Stimulated activated naive CD8-positive, alpha-beta T cell treated with anti-CD3 and anti-CD28 coated beads, Interleukin-15, Interleukin-2, amounts not matched to agents 100 U/mL and 50 U/mL, for 24 hours (primary cell): ENCODE results near the gene SLC6A12.
"Not testable (repeated sequence)": the region's sequence is repeated elsewhere in the genome, so short reads cannot be mapped to it uniquely, and the experiment has no call there.

Experiments used
- ATAC-seq: fragments of 150-1000 bp; cut with Tn5 transposase; one replicate; pipeline ENCODE4 v1.10.0; 2021
- DNase-seq: peaks from one replicate; pipeline ENCODE4 v3.0.0; 2021

Gene SLC6A12

DNA sequence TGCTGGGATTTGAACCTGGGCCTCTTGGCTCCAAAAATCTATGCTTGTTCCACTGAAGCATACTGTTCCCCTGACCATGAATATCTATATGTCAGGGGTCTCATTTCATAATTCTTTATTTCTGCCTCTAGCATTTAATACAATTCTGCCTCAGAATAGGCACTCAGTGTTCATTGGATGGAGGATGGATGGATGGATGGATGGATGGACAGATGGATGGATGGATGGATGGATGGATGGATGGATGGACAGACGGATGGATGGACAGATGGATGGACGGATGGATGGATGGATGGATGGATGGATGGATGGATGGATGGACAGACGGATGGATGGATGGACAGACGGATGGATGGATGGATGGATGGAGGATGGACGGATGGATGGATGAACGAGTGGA is 3.1 kb upstream of the SLC6A12 start:
- not testable (repeated sequence) for ATAC-seq, DNase-seq

DNA sequence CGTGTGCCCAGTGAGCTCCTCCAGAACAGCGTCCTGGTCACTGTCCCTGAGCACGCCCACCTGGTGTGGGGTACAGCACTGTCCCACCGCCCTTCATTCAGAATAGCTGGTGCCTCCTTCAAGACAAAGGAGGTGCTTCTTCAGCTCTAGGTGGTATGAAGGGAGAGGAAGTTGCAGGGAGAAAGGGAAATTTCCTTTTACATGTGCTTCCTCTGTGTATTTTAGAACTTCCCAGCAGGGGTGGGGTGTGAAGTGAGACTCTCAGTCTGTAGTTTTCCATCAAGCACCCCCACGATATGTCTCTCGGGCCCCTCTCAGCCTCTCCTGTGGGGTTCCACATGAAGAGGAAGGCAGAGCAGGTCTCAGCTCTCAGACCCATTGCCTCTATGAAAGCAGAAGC is 1.2 kb upstream of the SLC6A12 start:
- ATAC-seq (no peak), DNase-seq (no peak)

- ATAC-seq (no peak), DNase-seq (no peak)
Measured at GRCh38 chr12:213527-213932, 427 bp downstream of the SLC6A12 start.

DNA sequence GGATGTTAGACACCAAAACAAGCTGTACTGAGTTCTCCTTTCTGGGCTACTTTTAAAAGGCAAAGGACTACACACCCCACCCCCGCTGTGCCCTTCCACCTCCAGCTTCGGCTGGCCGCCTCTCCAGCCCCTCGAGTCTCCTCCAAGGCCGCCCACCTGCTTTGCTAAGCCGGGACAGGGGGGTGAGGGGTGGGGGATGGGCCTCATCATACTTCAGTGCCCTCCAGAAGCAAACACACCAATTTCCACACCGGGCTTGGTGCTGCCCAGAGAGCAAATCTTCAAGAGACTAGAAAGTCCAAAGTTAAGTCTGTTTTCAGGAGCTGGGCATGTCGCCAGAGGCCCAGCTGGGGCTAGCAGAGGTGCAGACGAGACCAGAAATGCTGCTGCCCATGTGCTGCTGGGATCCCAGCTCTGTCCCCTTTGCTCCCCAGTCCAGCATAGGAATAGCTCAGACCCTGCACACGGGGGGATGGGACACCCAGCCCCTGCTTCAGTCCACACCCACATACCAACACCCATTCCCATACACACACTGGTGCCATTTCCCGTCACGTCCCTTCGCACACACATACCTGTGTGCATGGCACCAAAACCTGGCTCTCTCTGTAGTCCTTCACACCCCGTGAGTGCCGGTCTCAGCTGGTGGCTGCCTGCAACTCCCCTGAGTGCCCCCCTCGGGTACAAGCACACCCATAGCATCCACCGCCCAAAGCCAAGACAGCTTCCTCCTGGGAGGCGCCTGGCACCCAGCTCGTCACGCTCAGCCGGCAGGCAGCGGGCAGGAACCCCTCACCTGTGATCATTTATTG is 1.0 kb downstream of the SLC6A12 start:
- DNase-seq (no peak), ATAC-seq (no peak)

DNA sequence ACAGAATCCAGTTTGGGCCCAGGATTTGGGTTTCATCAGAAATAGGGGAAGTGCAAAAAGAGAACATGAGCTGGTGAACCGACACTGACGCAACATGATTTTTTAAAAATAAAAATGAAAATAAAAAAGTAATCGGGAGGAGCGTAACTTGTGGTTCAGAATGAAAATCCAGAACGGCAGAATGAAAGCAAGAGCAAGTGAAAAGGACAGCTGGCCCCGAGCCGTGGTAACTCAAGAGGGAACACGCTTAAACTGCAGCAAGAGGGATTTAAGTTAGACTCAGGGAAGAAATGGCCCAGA is 1.6 kb downstream of the SLC6A12 start:
- ATAC-seq: no peak
- DNase-seq: no peak

DNA sequence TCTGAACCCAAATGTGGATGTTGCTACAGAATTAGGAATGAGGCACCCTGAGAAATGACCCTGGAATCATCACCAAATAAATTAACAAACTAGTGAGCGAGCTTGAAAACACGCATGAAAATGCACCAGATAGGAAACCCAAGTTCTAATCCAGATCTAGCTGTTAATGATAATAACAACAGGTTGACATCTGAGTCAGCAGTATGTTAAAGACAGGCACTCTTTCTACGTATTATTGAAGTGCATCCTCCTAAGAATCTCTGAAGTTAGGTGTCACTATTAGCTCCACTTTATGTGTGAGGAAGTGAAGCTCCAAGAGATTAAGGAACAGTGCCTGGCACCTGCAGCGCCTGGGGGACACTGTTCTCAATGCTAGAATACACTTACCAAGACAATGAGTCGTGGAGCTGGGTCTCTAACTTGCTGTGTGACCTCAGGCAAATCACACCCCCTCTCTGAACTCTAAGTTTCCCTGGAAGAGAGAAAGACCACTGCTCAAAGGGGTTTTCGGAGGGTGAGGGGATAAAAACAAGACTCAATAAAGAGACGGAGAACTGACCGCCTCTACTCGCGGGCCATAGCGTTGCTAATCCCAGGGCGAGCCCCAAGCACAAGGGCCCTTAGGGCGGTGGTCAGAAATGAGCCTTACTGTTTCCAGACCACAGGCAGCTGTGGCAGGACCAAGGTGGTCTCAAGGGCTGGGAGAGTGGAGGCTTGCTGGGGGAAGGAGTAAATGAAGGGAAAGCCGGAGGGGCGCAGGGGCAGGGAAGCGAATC is 2.1 kb downstream of the SLC6A12 start:
- DNase-seq: no peak
- no peak for ATAC-seq

DNA sequence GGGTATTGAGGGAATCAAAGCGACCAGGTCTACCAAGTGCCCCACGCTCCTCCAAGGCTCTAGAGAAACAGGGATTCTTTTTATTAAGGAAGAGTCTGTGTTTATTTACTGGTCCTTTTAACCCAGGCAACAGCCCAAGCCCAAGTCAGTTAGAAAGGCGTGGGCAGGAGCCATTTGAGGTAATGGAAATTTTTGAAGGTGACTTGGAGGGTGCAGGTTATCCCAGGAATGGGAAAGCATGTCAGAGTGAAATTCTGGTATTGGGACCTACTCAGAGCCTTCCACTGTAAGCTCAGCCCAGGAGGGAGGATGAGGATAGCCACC is 2.9 kb downstream of the SLC6A12 start:
- no peak for DNase-seq
- no peak for ATAC-seq

DNA sequence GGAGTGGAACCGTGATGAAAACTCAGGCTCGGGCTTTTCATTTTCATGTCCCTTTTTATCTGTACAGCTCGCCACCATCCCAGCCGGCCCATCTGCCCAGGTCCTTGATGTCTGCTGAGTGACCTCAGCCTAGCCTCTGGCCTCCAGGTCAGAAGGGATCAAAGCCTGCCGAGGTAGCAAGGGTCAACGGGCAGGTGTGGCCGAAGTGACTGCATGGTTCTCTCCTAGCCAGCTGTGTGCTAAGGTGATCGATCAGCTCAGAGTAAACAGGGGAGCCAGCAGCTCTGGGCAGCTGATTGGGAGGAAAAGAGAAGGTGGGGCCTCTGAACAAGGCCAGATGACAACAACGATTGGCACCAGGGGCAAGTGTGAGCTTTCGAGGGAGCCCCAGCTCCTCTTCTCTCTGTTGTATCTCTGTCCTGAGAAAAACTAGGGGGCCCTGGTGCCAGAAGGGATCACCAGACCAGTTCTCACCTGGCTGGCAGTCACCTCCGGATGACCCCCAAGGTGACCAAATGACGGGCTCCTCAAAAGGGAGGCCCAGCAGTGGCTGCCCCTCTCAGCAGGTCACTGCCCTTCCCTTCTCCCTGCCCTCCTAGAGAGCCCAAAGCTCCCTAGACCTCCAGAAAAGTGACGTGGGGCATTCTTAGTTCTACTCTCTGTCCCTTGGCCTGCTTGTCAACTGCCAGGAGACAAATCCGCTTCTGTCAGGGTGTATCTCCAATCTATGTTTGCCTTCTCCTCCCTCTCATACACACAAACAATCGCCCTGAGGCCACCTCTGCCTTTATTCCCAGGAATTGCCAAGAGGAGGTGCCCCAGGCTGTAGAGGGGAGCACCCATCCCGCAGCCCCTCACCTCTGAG is 3.4 kb downstream of the SLC6A12 start:
- no peak for DNase-seq
- ATAC-seq: no peak

- DNase-seq (no peak), ATAC-seq (no peak)
Measured at GRCh38 chr12:209851-210250, 4.1 kb downstream of the SLC6A12 start.

DNA sequence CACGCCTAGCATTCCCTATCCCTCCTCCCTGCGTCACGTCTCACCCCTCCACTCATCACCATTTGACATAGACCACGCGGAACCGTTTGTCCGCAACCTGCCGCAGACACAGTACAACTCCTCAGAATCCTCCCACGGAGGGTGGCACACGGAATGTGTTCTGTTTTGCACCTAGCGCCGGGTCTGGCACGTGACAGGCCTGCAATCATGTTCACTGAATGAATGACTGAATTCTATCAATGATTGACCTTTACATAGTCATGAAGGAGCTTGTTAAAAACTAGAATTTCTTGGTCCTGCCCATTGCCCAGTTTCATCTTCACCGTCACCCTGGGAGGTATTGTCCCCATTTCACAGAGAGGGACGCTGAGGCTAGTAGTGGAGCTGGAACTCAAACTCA is 4.7 kb downstream of the SLC6A12 start:
- DNase-seq: no peak

GRCh38 chr12:208813-209212 is 5.1 kb downstream of the SLC6A12 start:
- no peak for ATAC-seq
- no peak for DNase-seq

More for the DNA sequence above, 4.7 kb downstream of the SLC6A12 start:
- ATAC-seq: no peak

DNA sequence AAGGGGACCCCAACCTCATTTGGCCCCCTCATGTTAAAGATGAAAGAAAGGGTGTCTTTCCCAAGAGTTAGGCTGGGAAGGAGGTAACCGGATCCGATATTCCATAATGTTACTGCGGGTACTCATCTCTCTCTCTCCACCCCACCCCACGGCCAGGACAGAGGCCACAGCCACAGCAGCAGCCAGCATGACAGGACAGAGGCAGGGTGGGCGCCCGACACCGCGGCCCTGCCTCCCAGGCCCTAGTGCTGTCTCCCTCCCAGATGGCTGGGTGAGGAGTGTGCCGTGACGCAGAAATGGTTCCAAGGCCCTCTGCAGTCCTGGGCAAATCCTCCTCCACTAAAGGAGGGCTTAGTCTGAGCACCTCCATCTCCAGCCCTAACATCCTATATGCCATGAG is 6.2 kb downstream of the SLC6A12 start:
- DNase-seq: no peak
- ATAC-seq: no peak

GRCh38 chr12:206746-207440 is 7.1 kb downstream of the SLC6A12 start:
- DNase-seq (no peak), ATAC-seq (no peak)

DNA sequence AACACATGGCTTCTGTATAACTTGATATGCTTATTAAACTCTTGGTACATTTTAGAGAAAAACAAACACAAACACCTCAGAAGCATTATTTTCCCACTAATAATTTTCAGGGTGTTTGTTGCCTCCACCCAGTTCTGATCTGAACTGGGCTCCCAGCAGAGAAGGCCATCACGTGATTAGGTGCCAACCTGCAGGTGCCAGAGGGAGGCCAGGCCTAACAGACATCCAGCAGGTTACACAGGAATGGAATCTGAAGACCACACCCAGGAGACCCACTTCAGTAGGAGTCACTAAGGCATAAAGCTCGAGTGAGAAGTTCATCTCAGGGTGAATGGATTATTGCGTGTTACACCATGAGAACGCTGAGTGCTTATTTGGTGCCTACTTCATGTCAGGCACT is 8.9 kb downstream of the SLC6A12 start:
- ATAC-seq (no peak), DNase-seq (no peak)

DNA sequence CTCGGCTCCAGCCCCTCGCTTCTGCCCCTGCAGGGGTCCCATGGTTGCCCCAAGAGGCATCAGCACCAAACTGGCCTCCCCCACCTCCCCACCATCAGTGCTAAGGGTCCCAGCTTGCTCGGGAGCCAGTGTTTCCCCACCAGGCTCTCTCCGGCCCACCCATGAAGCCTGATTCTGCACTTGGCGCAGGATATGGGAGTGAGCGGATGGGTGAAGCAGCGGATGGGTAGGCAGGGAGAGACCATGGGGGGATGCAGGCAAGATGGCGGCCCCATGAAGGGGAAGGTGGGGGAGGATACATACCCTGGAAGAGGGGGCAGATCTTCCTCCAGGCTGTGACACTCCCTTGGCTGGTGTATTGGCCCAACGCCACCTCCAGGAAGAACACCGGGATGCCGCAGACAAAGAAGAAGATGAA is 9.7 kb downstream of the SLC6A12 start:
- no peak for DNase-seq
- ATAC-seq: no peak

DNA sequence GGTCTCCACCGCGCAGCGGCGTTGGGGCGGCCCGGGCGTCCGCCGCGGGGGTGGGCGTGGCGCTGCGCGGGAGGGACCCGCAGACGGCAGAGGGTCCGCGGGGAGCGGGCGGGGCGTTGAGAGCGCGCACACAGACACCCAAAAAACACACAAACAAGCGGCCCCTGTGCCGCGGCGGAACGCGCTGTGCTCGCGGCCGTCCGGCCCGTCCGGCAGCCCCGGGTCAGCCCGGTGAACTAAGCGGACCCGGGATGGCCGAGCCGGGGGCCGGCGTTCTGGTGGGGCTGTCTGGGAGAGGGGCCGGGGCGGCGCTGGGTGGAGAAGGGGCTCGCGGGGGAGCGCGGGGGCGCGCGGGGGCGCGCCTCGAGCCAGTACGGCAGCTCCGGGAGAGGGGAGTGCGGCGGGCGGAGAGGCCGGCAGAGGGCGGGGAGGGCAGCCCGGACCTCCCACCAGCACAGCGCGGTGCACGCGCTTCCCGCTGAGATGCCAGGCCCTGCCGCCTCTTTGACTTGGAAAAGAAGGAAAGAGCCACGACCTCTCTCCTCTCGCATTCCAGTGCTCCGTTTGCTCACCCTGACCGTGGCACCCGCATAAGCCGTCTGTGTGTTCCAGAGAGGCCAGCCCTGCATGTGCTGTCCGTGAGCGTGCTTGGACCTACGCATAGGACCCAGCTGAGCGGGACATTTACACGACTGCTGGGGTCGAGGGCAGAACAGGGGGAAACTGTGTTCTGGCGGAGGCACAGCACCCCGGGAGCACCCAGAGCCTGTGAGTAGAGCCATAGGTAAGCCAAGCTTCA is 10.3 kb downstream of the SLC6A12 start:
- ATAC-seq (peak; percentile 26), DNase-seq (no peak)

DNA sequence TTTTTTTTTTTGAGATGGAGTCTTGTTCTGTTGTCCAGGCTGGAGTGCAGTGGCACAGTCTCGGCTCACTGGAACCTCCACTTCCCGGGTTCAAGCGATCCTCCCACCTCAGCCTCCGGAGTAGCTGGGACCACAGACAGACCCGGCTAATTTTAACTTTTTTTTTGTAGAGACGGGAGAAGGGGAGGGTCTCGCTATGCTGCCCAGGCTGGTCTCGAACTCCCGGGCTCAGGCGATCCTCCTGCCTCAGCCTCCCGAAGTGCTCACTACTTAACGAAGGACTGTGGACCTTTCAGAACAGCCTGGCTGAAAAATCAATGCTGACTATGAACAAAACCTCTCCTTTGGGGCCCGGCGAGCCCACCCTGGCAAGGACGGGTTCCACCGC is 10.9 kb downstream of the SLC6A12 start:
- ATAC-seq: no peak

GRCh38 chr12:202081-202731 is 11.8 kb downstream of the SLC6A12 start:
- DNase-seq: no peak
- no peak for ATAC-seq

More for the DNA sequence above, 10.9 kb downstream of the SLC6A12 start:
- no peak for DNase-seq

GRCh38 chr12:201361-201760 is 12.6 kb downstream of the SLC6A12 start:
- no peak for DNase-seq
- ATAC-seq: no peak

GRCh38 chr12:198705-199104 is 15.3 kb downstream of the SLC6A12 start:
- DNase-seq (no peak), ATAC-seq (no peak)
